Endodermal cell (in vitro differentiated cells): ENCODE data around the gene SOS2. TPM values are rescaled to one million over a fixed set of nuclear protein-coding genes. Genes with fewer than 3 reads are reported as not detected.
A peak's percentile ranks its signal among the peaks of the same experiment; 100 is the strongest.

ENCODE experiments used
- DNase-seq: peaks from one replicate; pipeline ENCODE4 v3.0.0-alpha.2; 2017
- H3K27ac ChIP-seq: 2 replicates; pipeline ENCODE4 v1.5.1; 2013; ENCODE audit warnings: mild to moderate bottlenecking, low read depth, low read length, moderate library complexity
- H3K27me3 ChIP-seq: 2 replicates; pipeline ENCODE4 v1.6.1; 2013; ENCODE audit warnings: mild to moderate bottlenecking, low read length, moderate library complexity; ENCODE audit not compliant: insufficient read depth, control insufficient read depth, poor library complexity, severe bottlenecking
- H3K36me3 ChIP-seq: 2 replicates; pipeline ENCODE4 v1.7.0; 2013; ENCODE audit warnings: mild to moderate bottlenecking, low read length, moderate library complexity; ENCODE audit not compliant: control insufficient read depth, insufficient read depth
- H3K4me1 ChIP-seq: one replicate; pipeline ENCODE4 v1.7.0; 2013; ENCODE audit warnings: low read length; ENCODE audit not compliant: control insufficient read depth, insufficient read depth
- H3K4me3 ChIP-seq: 2 replicates; pipeline ENCODE4 v1.5.1; 2013; ENCODE audit warnings: mild to moderate bottlenecking, low read length, moderate library complexity
- H3K9ac ChIP-seq: 2 replicates; pipeline ENCODE4 v1.6.1; 2013; ENCODE audit warnings: mild to moderate bottlenecking, low read length, moderate library complexity; ENCODE audit not compliant: poor library complexity, severe bottlenecking; ENCODE audit errors: extremely low read depth
- H3K9me3 ChIP-seq: 2 replicates; pipeline ENCODE4 v1.6.1; 2013; ENCODE audit warnings: mild to moderate bottlenecking, low read length, moderate library complexity; ENCODE audit not compliant: control insufficient read depth
- H3K27ac Mint-ChIP-seq: 2 replicates; pipeline ENCODE4 v1.8.0; 2020; ENCODE audit warnings: mixed read lengths
- H3K27me3 Mint-ChIP-seq: 2 replicates; pipeline ENCODE4 v1.8.0; 2021; ENCODE audit warnings: mild to moderate bottlenecking, mixed read lengths; ENCODE audit not compliant: insufficient read depth
- H3K36me3 Mint-ChIP-seq: 2 replicates; pipeline ENCODE4 v1.8.0; 2020; ENCODE audit warnings: low read depth, mixed read lengths
- H3K4me1 Mint-ChIP-seq: 2 replicates; pipeline ENCODE4 v1.8.0; 2020; ENCODE audit warnings: mixed read lengths
- H3K4me3 Mint-ChIP-seq: 2 replicates; pipeline ENCODE4 v1.8.0; 2020; ENCODE audit warnings: mild to moderate bottlenecking, moderate library complexity, mixed read lengths
- H3K9me3 Mint-ChIP-seq: 2 replicates; pipeline ENCODE4 v1.8.0; 2020; ENCODE audit warnings: mild to moderate bottlenecking, mixed read lengths
- WGBS, 2 experiments: methylation state at CpG; one replicate each; pipeline versions ENCODE4 v1.1.5 to v1.1.7; 2013; ENCODE audit warnings: missing lambda C conversion rate in 2 of 2, mixed read lengths in 1 of 2; ENCODE audit not compliant: insufficient coverage in 1 of 2, insufficient read length in 1 of 2; 5-methylcytosine and 5-hydroxymethylcytosine counted together
- total RNA-seq, 2 donors: library from RNA; stranded (reverse); fragmentation: NEBNext Ultra II Directional in 1 of 2; extraction: Animal tissue kit (Norgen Biotek cat#: 25700) in 1 of 2; gene quantifications; 2 replicates in 1 of 2; 3 replicates in 1 of 2; pipeline ENCODE4 v1.2.1, GENCODE V29; 2021
- TF ChIP-seq, protein P1 (sequence below): fragments of 200-600 bp; sonication (generic); conservative IDR thresholded peaks from 2 replicates; pipeline ENCODE4 v1.5.0; 2021; ENCODE audit warnings: antibody characterized with exemption, mild to moderate bottlenecking

SOS2 gene
- total RNA-seq, 2 donors from 2014 or later: 19.6 to 20.4 TPM

DNA sequence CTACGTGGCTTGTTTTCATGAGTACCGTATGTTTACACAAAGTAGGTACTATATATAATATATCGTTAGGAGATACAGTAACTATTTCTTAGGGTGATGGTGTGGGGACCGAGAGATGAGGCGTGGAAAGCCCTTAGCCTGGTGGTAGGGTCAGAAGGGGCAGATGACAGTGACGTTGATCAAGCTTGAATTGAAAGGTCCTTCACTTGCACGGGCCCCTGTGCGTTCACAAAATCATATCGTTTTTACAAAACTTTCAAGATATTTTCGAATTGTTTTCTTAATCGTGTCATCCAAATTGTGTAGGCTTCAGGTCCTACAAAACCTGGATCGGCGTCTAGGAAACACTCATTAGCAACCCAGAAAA lies 881 bp upstream of the SOS2 start:
- peaks cover 12% of the 10 kb centered on the region for H3K9me3 Mint-ChIP-seq
- no peaks in the 10 kb centered on the region for H3K4me1 ChIP-seq
- no peaks in the 10 kb centered on the region for H3K27me3 Mint-ChIP-seq
- peak overlapping the region; percentile 82 for H3K4me3 ChIP-seq
- DNase-seq: no peak
- peaks cover 17% of the 10 kb centered on the region for H3K4me1 Mint-ChIP-seq
- peaks cover 18% of the 10 kb centered on the region for H3K9me3 ChIP-seq
- no peaks in the 10 kb centered on the region for H3K27me3 ChIP-seq
- 60 to 64% methylated on average over 5 to 12 of the region's 13 CpGs for WGBS, 2 experiments
- TF ChIP-seq, protein P1, sequence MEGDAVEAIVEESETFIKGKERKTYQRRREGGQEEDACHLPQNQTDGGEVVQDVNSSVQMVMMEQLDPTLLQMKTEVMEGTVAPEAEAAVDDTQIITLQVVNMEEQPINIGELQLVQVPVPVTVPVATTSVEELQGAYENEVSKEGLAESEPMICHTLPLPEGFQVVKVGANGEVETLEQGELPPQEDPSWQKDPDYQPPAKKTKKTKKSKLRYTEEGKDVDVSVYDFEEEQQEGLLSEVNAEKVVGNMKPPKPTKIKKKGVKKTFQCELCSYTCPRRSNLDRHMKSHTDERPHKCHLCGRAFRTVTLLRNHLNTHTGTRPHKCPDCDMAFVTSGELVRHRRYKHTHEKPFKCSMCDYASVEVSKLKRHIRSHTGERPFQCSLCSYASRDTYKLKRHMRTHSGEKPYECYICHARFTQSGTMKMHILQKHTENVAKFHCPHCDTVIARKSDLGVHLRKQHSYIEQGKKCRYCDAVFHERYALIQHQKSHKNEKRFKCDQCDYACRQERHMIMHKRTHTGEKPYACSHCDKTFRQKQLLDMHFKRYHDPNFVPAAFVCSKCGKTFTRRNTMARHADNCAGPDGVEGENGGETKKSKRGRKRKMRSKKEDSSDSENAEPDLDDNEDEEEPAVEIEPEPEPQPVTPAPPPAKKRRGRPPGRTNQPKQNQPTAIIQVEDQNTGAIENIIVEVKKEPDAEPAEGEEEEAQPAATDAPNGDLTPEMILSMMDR: peak; percentile 23
- H3K36me3 ChIP-seq: no peaks in the 10 kb centered on the region
- peak overlapping the region; percentile 94 for H3K27ac ChIP-seq
- H3K27ac Mint-ChIP-seq: peak overlapping the region; percentile 94
- H3K36me3 Mint-ChIP-seq: peaks cover 10% of the 10 kb centered on the region
- peak overlapping the region; percentile 56 for H3K9ac ChIP-seq
- peak overlapping the region; percentile 78 for H3K4me3 Mint-ChIP-seq

DNA sequence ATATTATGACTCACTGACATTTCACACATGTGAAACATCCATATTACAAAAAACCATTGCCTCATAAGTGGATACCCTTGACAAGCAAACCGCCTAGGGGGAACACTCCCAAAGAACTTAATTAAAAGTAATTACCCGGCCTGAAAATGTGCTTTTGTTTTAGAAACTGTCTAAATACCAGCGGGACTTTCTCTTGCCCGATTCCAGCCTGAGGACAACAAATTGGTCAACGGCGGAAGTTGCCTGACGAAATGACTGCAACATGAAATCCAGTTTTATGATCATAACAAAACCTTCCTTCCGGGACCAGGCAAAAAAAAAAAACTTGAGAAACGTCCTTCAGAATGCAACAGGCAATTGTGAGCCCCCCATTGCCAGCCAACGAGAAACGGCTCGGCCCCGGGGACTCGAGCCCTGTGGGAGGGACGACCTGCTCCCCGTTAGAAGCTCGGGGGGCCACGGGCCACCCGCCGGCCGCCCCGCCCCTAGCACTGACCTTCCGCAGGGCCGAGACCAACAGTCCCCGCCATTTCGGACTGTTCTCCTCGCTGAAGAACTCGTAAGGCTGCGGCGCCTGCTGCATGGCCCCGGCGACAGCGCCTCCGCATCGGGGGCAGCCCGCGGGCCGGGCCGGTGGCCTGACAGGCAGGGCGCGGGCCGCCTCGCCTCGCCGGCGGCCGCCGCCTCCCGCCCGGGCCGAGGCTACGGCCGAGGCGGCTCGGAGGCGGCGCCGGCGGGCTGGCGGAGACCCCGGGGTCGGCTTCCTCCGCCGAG lies 490 bp downstream of the SOS2 start:
- H3K36me3 Mint-ChIP-seq: peaks cover 10% of the 10 kb centered on the region
- Histone ChIP-seq H3K27me3 (no peaks in the 10 kb centered on the region), H3K4me1 (peaks cover 4% of the 10 kb centered on the region), H3K9me3 (peaks cover 16% of the 10 kb centered on the region), H3K36me3 (no peaks in the 10 kb centered on the region), H3K27ac (peak overlapping the region; percentile 94), H3K9ac (peak overlapping the region; percentile 74), H3K4me3 (peak overlapping the region; percentile 98)
- peak overlapping the region; percentile 78 for H3K4me3 Mint-ChIP-seq
- H3K9me3 Mint-ChIP-seq: peaks cover 12% of the 10 kb centered on the region
- DNase-seq: peak; percentile 73
- no peaks in the 10 kb centered on the region for H3K27me3 Mint-ChIP-seq
- TF ChIP-seq, protein P1: no peak
- H3K4me1 Mint-ChIP-seq: peaks cover 27% of the 10 kb centered on the region
- peak overlapping the region; percentile 46 for H3K27ac Mint-ChIP-seq
- WGBS, 2 experiments: 0% methylated on average over 15 to 64 of the region's 64 CpGs

DNA sequence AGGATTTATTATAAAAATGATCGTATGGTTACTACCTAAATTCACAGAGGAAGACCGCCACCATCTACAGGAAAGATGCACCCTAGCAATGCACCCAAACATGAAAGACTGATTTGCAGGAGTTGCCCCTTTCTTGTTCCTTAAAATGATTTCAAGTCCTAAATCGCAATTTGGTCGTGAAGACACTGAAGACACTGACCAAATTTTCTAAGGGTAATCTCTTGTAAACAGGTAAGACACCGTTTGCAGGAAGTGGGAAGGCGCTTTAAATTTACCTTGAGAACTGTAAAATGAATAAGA lies 1.0 kb downstream of the SOS2 start:
- H3K27me3 ChIP-seq: no peaks in the 10 kb centered on the region
- H3K4me1 ChIP-seq: peaks cover 4% of the 10 kb centered on the region
- H3K4me3 Mint-ChIP-seq: peak overlapping the region; percentile 78
- H3K36me3 ChIP-seq: no peaks in the 10 kb centered on the region
- H3K4me3 ChIP-seq: peak overlapping the region; percentile 98
- TF ChIP-seq, protein P1: no peak
- H3K36me3 Mint-ChIP-seq: peaks cover 10% of the 10 kb centered on the region
- H3K27ac ChIP-seq: no peak overlapping the region
- peaks cover 12% of the 10 kb centered on the region for H3K9me3 Mint-ChIP-seq
- H3K4me1 Mint-ChIP-seq: peaks cover 32% of the 10 kb centered on the region
- 33 to 42% methylated on average over 3 to 5 of the region's 6 CpGs for WGBS, 2 experiments
- H3K27me3 Mint-ChIP-seq: no peaks in the 10 kb centered on the region
- no peak for DNase-seq
- H3K9ac ChIP-seq: peak overlapping the region; percentile 74
- peaks cover 12% of the 10 kb centered on the region for H3K9me3 ChIP-seq
- H3K27ac Mint-ChIP-seq: peak overlapping the region; percentile 46
